Tibial artery (tissue), 4 donors: Measurements from ENCODE around the gene STING1.

Source experiments
- DNase-seq, 2 donors: peaks; one replicate each; pipeline ENCODE4 v3.0.0-alpha.2; 2019
- H3K27ac ChIP-seq, 2 donors: fragments of 200-600 bp; sonication (generic) in 1 of 2; 1 replicate in 1 of 2; 2 replicates in 1 of 2; pipeline ENCODE4 v1.5.1; 2018 to 2019; ENCODE audit warnings: mild to moderate bottlenecking in 1 of 2
- H3K27me3 ChIP-seq, 2 donors: fragments of 200-600 bp; sonication (generic) in 1 of 2; one replicate each; pipeline versions ENCODE4 v1.5.1 to v1.6.0; 2016 to 2019
- H3K36me3 ChIP-seq, 3 donors: fragments of 200-600 bp; sonication (generic) in 2 of 3; one replicate each; pipeline ENCODE4 v1.5.1; 2016 to 2019; ENCODE audit warnings: mild to moderate bottlenecking in 2 of 3
- H3K4me1 ChIP-seq, 4 donors: fragments of 200-600 bp; sonication (generic) in 2 of 4; 1 replicate in 3 of 4; 2 replicates in 1 of 4; pipeline ENCODE4 v1.5.1; 2016 to 2019
- H3K4me3 ChIP-seq, 2 donors: fragments of 200-600 bp; sonication (generic) in 1 of 2; 1 replicate in 1 of 2; 2 replicates in 1 of 2; pipeline ENCODE4 v1.5.1; 2018 to 2019; ENCODE audit warnings: mild to moderate bottlenecking in 2 of 2
- H3K9me3 ChIP-seq, 3 donors: fragments of 200-600 bp; sonication (generic) in 1 of 3; one replicate each; pipeline ENCODE4 v1.5.1; 2016 to 2019
- CTCF ChIP-seq, 2 experiments: fragments of 200-600 bp in 1 of 2; fragments of 450-650 bp in 1 of 2; IDR thresholded peaks; one replicate each; pipeline ENCODE4 v1.5.1; 2017 to 2019; ENCODE audit warnings: antibody characterized with exemption in 2 of 2, mild to moderate bottlenecking in 1 of 2, moderate library complexity in 1 of 2
- intact Hi-C: fragments of 100-400 bp; cut with DNase I; formaldehyde crosslinking; loops from one replicate; pipeline ENCODE4 v1.15.0; 2023; ENCODE audit warnings: low total_unique reads

STING1 gene

GRCh38 chr5:139468421-139468931, 14.1 kb downstream of the STING1 start:
- Histone ChIP-seq H3K4me1 (no peaks in the 10 kb centered on the region), H3K27ac (no peak overlapping the region), H3K9me3 (no peaks in the 10 kb centered on the region), H3K27me3 (no peaks in the 10 kb centered on the region), H3K36me3 (no peaks in the 10 kb centered on the region), H3K4me3 (no peak overlapping the region)
- intact Hi-C loops, result no loop called here
- DNase-seq, result no peak
- TF ChIP-seq CTCF (IDR thresholded peaks at IDR 0.05), result no peak

GRCh38 chr5:139462586-139463276, 19.8 kb downstream of the STING1 start, which contains the start of gene ECSCR:
ECSCR (minus strand) TSS chr5:139462743; CDS start chr5:139462670, 73 bp downstream.
- Histone ChIP-seq H3K9me3 (no peaks in the 10 kb centered on the region), H3K27ac (no peak within 1 kb of the TSS), H3K27me3 (no peaks in the 10 kb centered on the region), H3K4me1 (no peaks in the 10 kb centered on the region), H3K4me3 (peak within 1 kb of the TSS; percentile 16 to 20), H3K36me3 (no peaks in the 10 kb centered on the region)
- intact Hi-C loops, result no loop called here
- TF ChIP-seq CTCF (IDR thresholded peaks at IDR 0.05), result no peak
- no peak for DNase-seq

GRCh38 chr5:139461698-139462097, 20.9 kb downstream of the STING1 start:
- H3K27ac ChIP-seq, result no peak overlapping the region
- H3K27me3 ChIP-seq, result no peaks in the 10 kb centered on the region
- no peaks in the 10 kb centered on the region for H3K36me3 ChIP-seq
- no peak for DNase-seq
- TF ChIP-seq CTCF (IDR thresholded peaks at IDR 0.05), result no peak
- H3K9me3 ChIP-seq, result no peaks in the 10 kb centered on the region
- no peaks in the 10 kb centered on the region for H3K4me1 ChIP-seq
- intact Hi-C loops, result no loop called here
- H3K4me3 ChIP-seq, result peak overlapping the region; percentile 10 to 16

- no peaks in the 10 kb centered on the region for H3K9me3 ChIP-seq
- intact Hi-C loops, result no loop called here
- H3K27me3 ChIP-seq, result no peaks in the 10 kb centered on the region
- DNase-seq, result no peak
- H3K27ac ChIP-seq, result no peak overlapping the region
- no peaks in the 10 kb centered on the region for H3K36me3 ChIP-seq
- no peaks in the 10 kb centered on the region for H3K4me1 ChIP-seq
- no peak for TF ChIP-seq CTCF (IDR thresholded peaks at IDR 0.05)
- H3K4me3 ChIP-seq, result peak overlapping the region in 1 of 2 donors; percentile 10
Measured at GRCh38 chr5:139461176-139461575, 21.4 kb downstream of the STING1 start.

GRCh38 chr5:139460455-139460854, 22.1 kb downstream of the STING1 start:
- H3K27ac ChIP-seq, result no peak overlapping the region
- no peak for TF ChIP-seq CTCF (IDR thresholded peaks at IDR 0.05)
- no peaks in the 10 kb centered on the region for H3K9me3 ChIP-seq
- no peaks in the 10 kb centered on the region for H3K27me3 ChIP-seq
- intact Hi-C loops, result no loop called here
- H3K36me3 ChIP-seq, result no peaks in the 10 kb centered on the region
- DNase-seq, result no peak
- no peak overlapping the region for H3K4me3 ChIP-seq
- H3K4me1 ChIP-seq, result no peaks in the 10 kb centered on the region
